NCI-H1930 (cell line): ENCODE data around the gene SLMAP.
"Not testable (repeated sequence)": the region's sequence is repeated elsewhere in the genome, so short reads cannot be mapped to it uniquely, and the experiment has no call there.

Experiments used
- DNase-seq, 2 experiments: peaks; one replicate each; lab custom pipeline; 2025; lab: John Stamatoyannopoulos, UW

The SLMAP gene

DNA sequence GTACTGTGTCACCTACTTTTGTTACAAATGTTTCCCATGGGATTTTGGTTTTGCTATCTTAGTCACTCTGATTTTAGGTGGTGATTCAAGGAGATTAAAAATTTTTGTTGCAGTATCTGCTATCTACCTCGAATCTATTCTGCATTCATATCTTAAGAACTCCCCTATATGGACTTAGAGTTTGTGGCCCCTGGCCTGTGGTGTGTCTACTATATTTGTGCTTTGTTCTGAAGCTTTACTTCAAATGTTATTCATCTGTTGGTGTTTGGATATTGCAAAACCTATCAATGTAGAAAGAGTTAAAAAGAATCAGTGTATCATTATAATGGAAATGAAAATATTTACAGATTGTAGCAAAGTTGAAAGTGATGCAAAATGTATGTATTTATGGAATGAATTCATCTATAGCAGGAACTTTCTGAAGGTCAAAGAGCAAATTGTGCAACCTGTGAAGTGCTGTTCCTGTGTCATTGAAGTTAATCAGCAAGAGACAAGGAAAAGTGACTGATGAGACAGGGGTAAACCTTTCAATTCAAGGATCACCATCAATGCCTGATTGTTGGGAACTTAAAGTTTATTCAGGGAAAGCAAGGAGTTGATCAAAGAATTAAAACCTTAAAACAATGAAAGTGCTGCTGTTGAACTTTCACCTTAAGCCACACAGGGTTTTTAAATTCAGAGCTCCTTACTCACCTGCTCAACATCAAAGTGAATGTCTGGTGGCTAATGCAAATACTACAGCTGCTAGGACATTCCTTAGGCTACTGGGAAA is 71.0 kb downstream of the SLMAP start:
- DNase-seq: no peak

DNA sequence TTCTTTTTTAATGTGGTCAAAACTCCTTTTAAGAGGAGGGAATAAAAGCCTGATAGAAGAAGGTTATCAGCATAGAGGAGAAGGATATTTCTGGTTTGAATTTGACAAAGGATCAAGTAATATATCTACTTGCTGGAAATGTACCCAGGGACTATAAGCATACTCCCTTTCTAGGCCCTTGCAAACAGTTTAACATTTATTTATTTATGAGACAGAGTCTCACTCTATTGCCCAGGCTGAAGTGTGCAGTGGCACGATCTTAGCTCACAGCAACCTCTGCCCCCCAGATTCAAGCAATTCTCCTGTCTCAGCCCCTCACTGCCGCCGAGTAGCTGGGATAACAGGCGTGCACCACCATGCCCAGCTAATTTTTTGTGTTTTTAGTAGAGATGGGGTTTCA is 71.6 kb downstream of the SLMAP start:
- DNase-seq: no peak

DNA sequence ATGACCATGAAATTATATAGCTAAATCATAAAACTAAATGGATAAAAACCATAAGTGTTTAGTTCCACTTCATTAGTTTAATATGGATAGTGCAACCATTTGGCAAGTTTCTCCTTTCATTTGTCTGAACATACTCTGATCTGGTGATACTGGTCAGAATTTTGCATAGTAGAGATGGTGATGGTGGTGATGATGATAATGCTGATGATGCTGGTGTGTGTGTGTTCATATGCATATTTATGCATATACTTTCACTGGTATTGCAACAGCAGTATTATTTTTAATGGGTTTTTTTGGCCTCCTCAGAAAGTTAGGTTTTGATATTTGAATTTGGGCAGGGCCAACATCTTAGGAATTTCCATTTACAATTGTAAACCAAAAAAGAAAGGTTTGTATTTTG is 76.4 kb downstream of the SLMAP start:
- DNase-seq: no peak

DNA sequence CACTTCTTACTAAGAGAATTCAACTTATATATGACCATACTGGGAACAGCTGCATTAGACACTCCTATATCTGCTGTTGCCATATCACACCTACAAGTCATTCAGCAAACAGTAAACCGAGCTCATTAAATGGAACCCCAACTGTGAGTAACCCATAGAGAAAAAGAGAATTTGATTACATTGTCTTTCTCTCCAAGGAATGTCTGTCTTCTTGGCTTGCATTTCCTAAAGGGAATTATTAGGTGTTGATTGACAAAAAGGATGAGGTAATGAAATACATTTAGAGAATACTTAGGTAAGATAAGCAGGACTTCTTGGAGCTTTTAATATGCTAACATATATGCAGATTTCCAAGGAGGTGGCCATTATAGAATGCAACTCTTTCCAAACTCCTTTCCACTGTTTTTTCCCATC is 76.8 kb downstream of the SLMAP start:
- DNase-seq: no peak

DNA sequence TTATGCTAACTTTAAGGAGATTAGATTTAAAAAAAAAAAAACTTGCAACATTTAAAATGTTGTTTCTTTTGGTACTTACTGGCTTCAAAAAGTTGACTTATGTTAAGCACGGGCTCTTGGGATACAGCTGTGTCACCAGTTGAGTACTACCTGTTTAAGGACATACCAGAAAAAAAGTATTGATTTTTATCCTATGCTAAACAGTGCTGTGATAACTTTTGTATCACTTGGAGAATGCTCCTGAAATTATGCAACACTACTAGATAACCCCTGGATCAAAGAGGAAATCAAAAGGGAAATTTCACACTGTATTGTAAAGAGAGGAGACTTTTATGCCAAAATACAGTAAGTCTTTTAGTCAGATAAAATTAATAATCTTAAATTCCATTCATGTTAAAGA is 77.7 kb downstream of the SLMAP start:
- DNase-seq: no peak

DNA sequence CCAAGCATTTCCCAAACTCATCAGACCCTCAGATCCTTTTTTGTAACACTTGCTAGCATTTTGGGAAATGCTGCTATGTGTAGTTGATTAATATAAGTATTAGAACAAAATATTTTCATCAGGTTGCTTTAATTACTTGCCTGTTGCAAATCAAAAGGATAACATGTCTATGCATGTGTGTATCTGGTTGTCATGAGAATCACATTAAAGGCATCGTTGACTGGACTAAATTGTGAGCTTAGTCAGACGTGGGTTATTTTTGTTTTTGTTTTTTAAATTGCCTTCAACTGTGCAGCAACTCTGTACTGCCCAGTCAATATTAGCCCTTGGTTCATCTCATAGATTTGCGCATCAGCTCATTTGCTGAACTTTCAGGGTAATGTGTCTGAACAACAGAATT is 81.6 kb downstream of the SLMAP start:
- DNase-seq: no peak

DNA sequence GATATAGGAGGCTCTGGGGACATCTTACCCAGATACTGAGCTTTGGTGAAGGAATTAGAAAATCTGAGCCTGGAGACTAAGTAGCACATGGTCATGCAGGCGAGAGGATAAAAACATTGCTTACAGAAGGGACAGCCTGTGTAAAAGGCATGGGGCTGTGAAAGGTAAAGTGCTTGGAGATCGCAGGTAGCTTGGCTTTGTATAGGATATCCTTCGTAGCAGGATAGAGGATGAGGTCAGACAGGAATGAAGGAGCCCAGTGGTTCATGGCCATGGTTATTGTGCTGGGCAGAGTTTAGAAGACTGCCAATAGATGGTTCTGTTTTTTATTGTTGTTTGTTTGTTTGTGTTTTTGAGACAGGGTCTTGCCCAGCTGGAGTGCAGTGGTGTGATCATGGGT is 82.5 kb downstream of the SLMAP start:
- no peak for DNase-seq

DNA sequence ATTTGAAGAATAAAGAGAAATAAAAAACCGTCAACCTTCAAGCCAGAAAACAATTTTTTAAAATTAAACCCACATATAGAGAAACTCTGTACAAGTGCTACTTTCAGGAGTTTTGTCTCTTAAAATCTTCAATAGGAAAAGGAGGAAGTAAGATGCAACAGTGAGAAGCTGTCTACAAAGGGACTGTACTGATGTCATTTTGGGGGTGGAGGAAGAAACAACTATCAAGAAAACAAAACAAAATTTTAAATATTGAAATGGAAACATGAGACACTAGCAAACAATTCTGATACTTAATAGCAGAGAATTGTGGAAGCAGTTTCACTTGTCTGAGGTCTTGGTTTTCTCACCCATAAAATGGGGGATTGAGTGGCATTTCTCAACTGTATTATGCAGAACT is 84.4 kb downstream of the SLMAP start:
- no peak for DNase-seq

DNA sequence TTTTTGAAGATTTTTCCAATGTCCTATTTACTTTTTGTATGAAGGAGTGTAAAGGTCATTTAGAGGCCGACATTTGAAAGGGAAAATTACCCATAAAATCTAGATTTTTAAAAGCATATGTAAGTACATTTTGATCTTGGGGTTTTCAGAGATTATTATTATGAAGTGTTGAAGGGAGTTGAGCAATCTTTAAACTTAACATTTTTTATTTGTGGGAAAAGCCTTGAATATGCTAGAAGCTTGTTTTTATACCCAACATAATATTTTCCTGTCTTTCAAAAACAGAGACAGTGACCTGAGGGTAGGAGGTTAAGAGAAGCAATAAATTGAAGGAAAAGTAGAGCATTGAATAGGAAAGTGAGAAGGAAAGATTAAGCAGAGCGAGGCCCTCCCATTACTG is 85.7 kb downstream of the SLMAP start:
- DNase-seq: no peak

DNA sequence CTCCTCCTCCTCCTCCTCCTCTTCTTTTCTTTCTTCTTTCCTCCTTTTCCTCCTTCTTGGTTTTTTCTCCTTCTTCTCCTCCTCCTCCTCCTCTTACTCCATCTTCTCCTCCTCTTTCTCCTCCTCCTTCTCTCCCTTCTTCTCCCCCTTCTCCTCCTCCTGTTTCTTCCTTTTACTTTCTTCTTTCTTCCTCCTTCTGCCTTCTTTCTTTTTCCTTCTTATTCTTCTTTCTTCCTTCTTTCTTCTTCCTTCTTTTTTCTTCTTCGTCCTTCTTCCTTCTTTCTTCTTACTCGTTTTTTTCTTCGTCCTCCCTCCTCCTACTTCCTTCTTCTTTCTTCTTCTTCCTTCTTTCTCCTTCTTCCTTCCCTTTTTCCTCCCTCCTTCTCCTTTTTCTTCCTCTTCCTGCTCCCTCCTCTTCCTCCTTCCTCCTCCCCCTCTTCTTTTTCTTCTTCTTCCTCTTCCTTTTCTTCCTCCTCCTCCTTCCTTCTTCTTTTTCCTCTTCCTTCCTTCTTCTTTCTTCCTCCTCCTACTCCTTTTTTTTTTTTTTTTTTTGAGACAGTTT is 92.1 kb downstream of the SLMAP start:
- no peak for DNase-seq

DNA sequence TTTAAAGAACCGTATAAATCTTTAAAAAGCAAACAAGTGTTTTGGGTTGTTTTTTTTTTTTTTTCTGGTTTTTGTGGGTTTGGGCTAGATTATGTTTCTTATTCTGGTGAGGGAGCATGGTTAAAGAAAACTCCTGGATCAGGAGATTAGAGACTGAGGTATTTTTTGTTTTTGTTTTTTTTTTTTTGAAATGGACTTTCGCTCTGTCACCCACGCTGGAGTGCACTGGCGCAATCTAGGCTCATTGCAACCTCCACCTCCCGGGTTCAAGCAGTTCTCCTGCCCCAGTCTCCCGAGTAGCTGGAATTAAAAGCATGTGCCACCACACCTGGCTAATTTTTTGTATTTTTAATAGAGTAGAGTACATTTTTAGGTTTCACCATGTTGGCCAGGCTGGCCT is 95.2 kb downstream of the SLMAP start:
- no peak for DNase-seq

DNA sequence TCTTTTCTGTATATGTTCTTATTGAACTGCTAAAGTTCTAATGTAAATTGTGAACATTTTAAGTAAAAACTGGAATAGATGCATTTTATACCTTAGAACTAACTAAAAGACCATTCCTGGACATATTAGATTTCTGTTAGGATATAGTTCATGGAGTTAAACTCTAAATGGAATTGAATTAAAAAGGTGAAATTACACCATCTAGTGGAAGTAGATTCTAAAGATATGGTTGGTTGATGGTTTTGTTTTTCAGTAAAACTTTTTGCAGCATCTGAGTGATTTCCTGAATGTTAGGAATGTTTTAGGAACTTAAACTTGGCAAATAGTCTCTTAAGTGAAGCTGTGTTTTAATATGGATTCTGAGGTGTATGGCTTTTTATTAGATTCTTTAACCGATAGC is 96.8 kb downstream of the SLMAP start:
- no peak for DNase-seq

DNA sequence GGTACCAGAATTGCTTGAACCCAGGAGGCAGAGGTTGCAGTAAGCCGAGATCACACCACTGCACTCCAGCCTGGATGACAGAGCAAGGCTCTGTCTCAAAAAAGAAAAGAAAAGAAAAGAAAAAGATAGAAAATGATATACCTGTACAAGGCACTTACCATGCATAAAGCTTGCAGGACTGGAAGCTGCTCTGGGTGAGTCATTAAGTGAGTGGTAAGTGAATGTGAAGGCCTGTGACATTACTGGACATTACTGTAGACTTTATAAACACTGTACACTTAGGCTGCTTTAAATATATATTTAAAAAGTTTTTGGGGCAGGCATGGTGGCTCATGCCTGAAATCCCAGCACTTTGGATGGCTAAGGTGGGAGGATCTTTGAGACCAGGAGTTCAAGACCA is 99.2 kb downstream of the SLMAP start:
- no peak for DNase-seq

DNA sequence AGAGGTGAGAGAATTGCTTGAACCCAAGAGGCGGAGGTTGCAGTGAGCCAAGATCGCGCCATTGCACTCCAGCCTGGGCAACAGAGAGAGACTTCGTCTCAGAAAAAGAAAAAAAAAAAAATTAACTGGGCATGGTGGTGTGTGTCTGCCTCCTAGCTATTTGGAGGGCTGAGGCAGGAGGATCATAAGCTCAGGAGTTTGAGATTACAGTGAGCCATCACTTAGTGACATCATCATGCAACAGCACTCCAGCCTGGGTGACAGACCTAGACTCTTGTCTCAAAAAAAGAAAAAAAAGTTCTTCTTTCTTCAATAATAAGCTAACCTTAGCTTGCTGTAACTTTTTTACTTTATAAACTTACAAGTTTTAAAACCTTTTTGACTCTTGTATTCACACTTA is 99.8 kb downstream of the SLMAP start:
- no peak for DNase-seq

DNA sequence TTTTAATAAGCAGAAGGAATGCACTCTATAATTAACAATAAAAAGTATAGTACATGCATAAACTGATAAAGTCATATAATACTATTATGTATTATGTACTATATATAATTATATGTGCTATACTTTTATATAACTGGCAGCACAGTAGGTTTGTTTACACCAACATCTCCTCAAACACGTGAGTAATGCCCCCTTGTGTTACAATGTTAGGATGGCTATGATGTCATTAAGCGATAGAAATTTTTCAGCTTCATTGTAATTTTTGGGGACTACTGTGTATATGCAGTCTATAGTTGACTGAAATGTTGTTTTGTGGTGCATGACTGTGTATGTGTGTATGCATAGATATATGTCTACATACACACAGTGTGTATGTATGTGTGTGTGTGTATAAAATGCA is 100.6 kb downstream of the SLMAP start:
- DNase-seq: no peak

DNA sequence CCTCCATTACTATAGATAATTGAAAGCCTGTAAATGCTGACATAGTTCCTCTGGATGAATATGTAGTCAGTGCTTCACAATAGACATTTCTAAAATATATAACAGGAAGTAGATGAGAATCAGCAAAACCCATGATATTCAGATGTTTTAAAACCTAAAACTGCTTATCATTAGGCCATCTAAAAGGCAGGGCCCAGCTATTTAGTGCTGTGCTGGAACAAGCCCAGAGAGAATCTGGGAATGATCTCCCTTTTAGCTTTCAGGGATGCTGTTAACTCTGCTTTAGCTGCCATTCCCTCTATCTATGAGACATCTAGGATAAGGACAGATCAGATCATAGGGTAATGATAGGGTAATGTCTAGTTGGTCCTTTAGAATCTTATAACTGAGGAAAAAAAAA is 106.8 kb downstream of the SLMAP start:
- DNase-seq: no peak

DNA sequence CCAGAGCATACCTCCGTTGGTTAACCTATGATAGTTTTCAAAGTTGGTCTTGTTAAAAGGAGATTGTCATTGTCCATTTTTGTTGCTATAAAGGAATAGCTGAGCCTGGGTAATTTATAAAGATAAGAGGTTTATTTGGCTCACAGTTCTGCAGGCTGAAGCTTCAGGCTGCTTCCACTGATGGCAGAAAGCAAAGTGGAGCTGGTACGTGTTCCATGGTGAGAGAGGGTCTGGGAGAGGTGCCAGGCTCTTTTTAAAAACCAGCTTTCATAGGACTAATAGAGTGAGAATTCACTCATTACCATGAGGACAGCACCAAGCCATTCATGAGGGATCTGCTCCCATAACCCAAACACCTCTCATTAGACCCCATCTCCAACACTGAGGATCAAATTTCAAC is 107.3 kb downstream of the SLMAP start:
- DNase-seq: no peak

DNA sequence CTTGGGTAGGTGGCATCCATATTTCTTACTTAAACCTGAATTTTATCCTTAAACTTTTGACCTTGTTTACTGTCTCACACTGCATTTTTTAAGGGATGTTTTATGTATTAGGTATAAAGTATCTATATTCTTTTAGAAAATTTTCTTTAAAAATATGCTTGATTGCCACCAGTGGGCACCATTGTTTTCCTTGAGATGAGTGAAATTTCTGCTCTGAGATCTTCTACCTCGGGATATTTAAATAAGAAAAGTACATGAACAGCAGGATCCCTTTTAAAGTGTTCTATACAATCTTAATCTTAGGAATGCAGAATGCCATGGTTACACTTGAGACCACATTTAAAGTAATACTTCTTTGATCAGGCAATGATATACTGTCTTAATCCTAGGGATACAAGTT is 108.7 kb downstream of the SLMAP start:
- DNase-seq: no peak

DNA sequence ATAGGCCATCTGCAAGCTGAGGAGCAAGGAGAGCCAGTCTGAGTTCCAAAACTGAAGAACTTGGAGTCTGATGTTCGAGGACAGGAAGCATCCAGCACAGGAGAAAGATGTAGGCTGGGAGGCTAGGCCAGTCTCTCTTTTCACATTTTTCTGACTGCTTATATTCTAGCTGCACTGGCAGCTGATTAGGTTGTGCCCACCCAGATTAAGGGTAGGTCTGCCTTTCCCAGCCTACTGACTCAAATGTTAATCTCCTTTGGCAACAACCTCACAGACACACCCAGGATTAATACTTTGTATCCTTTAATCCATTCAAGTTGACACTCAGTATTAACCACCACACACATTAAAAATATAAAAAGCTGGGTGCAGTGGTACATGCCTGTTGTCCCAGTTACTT is 113.0 kb downstream of the SLMAP start:
- DNase-seq: not testable (repeated sequence)

DNA sequence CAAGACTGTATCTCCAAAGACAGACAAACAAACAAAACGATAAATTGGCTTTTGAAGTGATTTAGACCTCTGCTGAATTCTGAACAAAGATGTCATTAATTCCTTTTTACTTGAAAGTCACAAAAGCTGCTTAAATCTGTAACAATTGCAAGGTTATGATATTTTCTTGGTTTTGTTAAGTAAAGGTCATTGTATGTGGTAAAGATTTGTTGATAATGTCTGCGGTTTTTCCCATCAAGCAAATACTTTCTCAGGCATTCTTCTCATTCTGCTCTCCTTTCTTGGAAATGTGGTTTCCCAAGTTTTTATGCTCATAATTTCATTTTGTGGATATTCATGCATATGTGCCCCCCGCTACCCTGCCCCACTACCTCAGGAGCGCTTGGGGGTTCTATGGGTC is 116.5 kb downstream of the SLMAP start:
- DNase-seq: no peak

DNA sequence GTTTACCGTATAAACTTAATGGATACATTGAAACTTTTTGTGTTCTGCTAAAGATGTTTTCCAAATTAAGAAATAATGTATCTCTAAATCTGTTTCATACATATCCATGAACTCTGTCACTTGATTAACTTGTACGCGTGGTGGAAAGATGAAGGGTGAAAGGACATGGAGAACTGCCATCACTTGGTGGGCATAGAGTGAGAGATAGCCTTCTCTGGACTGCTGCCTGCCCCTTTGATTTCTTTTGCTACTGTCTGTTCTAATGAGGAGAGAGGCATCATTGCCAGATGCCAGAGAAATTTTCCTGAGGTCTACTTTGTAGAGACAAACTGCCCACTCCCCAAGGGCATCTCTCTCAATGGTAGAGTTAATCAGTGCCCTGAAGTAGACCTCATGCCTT is 120.5 kb downstream of the SLMAP start:
- DNase-seq: no peak

DNA sequence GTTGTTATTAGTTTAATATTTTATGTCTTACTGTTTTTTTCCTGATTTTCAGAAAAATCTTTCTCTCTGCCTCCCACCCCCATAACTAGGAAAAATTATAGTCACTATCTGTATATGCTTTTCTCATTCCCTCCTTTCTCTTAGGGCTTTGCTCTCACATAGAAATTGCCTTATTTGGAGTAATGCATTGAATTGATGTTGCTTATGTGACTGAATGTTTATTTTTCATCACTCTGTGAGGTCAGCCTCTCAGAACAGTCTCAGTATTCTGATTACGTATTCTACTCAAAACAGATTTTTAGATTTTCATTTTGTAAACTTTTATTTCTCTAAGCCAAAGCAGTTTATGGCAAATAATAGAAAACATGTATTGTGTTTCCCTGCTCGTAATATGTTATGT is 121.0 kb downstream of the SLMAP start:
- no peak for DNase-seq

DNA sequence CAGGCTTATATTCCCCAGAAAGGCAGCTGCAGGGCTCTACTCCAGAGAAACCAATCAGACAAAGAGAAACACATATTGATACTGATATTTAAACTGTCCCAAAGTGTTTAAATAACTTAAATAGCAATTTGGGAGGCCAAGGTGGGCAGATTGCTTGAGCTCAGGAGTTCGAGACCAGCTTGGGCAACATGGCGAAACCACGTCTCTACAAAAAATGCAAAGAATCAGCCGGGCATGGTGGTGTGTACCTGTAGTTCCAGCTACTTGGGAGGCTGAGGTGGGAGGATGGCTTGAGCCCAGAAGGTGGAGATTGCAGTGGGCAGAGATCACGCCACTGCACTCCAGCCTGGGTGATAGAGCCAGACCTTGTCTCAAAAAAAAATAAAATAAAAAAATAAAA is 128.3 kb downstream of the SLMAP start:
- not testable (repeated sequence) for DNase-seq

DNA sequence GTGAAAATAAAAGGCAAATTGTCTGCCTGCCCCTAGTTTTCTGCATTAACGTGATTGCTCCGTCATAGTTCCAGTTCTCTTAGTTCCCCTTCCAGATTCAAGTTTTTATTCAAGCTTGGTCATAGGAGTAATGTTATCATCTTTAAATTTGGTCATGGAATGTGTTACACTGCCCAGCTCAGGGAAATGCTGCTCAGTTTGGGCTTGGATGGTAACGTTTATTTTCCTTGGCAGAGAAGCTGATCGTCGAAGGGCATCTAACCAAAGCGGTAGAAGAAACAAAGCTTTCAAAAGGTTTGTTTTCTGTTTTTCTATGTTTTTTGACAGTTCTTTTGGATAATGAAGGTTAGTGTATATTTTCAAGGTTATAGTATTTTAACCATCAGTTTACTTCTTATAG is 133.7 kb downstream of the SLMAP start:
- DNase-seq: no peak
